Right hindlimb (tissue), 1 donor: ENCODE data around the gene INPP4B.

ENCODE experiments used
- DNase-seq: peaks from one replicate; pipeline ENCODE4 v3.0.0-alpha.2; 2018

Gene INPP4B

DNA sequence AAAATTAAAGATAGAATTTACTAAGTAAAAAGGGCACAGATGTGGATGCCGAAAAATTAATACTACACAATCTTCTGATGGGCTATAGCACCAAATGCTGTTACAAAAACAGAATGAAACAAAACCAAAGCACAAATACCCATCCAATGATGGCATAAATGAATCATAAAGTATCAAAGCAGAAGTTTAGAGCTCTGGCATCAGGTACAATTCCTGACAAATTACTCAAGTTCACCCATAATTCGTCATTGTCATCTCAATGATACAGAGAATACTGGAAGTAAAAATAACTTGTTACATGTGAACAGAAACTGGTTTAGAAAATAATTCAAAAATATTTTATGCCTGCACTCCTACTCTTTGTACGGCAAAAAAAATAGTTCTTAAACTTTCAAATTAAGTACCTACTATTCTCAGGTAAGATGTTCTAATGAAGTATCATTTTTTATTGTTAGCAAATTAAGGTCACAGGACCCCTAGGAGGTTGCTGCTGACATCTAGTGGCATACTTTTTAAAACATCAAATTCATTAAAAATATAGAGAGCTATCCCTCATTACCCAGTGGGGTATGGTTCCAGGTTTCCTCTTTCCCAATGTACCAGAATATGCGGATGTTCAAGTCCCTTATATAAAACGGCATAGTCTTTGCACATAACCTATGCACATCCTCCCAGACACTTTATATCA is 126.1 kb downstream of the INPP4B start:
- no peak for DNase-seq

DNA sequence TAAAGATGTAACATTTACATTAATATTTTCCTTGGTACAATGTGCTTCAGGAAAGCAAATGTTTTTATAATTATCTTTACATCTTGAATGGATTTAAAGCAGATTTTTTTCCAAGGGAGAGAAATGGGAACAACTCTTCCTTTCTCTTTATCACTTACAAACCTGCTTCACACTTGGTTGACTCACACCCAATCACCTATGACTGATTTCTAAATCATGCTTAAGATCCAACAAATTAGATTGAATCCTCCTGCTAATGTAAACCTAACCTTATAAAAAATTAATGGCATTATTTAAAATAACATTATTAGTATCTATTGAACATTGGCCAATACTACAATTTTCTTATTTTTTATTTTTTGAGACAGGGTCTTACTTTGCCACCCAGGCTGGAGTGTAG is 127.1 kb downstream of the INPP4B start:
- no peak for DNase-seq

DNA sequence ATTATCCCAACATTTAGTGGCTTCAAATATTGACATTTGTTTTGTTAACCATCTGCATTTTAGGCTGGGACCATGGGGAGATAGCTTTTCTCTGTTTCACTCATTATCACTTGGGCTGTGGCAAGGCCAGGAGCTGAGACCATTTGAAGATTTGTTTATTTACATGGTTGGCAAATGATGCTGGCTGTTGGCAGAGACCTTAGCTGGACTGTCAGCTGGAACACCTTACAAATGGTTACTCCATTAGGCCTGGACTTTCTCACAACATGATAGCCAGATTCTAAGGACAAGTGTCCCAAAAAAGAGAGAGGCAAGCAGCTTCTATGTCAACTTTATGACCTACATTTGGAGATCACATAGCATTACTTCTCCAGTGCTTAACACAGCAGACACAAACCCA is 130.4 kb downstream of the INPP4B start:
- no peak for DNase-seq

DNA sequence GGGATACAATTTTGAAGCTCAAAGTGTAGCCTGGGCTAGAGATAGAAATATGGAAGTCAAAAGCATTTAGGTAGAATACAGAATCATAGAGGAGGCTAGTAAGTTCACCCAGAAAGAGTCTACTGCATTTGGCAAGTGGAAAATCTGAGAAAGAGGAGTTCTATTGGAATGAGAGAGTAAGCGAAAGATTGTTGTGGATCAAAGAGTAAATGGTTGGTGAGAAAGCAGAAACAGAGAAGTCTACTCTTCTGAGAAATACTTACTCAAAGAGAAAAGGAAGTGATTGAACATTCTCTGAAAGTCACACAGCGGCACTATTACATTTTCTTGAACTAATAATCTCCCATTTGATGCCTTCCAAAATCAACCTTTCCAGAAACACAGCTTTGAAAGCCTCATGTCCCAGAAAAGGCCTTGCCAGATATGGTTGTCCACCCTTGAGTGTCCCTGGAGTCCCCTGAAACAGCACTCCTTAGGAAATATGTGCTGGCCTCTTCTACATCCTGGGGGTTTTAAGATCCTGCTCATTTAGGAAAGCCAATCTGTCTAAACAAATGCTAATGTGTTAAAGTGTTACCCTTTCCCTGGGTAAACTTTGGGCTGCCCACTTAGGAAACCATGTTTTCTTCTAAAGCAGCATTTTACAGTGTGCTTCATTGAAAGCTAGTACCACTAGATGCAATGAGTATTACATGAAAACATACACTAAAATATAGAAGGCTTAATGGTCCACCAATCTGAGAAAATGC is 132.6 kb downstream of the INPP4B start:
- no peak for DNase-seq

DNA sequence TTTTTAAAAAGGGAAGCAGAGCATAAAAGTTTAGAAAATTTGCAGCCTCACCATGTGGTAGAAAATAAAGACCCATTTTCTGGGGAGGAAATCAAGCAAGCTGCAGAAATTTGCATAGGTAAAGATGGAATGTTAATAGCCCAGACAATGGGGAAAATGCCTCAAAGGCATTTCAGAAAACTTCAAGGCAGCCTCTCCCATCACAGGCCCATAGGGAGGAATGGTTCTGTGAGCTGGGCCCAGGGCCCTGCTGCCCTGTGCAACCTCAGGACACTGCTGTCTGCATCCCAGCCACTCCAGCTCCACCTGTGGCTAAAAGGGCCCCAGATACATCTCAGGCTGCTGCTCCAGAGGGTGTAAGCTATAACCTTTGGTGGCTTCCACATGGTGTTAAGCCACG is 137.9 kb downstream of the INPP4B start:
- no peak for DNase-seq

DNA sequence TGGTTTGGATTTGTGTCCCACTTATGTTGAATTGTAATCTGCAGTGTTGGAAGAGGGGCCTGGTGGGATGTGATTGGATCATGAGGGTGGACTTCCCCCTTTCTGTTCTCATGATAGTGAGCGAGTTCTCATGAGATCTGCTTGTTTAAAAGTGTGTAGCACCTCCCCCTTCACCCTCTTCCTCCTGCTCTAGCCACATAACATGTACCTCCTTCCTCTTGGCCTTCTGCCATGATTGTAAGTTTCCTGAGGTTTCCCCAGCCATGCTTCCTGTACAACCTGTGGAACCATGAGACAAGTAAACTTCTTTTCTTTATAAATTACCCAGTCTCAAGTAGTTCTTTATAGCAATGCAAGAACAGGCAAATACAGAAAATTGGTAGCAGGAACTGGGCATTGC is 138.7 kb downstream of the INPP4B start:
- DNase-seq, result no peak

DNA sequence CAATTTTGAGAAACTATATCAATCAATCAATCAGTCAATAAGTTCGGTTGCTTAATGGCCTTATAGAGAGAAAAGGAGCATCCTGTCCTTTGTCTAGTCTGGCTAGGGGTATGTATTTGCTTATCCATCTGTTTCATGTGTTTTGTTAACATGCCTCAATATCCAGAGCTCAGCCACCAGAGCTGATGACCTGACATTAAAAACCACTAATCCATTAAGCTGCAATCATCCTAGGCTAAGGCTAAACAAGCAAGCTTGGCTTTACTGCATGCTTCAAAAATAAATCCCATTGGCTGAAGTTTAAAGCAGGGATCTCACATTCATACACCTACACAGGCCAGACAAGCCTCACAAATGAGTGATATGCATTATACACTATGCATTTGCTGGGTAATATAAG is 139.7 kb downstream of the INPP4B start:
- no peak for DNase-seq

DNA sequence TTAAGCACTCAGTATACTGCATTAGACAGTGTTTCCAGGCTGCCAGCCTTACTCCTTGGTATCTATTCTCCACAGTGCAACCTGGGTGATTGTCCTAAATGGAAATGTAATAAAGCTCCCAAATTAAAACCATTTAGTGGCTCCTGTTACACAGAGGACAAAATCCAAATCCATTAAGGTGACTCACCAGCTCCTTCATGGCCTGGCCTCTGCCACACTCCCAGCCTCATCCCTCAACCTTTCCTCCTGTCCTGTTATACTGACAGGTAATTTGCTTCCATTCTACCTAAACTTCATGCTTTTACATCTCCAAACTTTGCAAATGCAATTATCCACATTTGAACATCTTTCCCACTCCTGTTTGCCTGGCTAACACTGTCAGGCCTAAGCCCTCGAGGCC is 140.3 kb downstream of the INPP4B start:
- DNase-seq, result no peak

DNA sequence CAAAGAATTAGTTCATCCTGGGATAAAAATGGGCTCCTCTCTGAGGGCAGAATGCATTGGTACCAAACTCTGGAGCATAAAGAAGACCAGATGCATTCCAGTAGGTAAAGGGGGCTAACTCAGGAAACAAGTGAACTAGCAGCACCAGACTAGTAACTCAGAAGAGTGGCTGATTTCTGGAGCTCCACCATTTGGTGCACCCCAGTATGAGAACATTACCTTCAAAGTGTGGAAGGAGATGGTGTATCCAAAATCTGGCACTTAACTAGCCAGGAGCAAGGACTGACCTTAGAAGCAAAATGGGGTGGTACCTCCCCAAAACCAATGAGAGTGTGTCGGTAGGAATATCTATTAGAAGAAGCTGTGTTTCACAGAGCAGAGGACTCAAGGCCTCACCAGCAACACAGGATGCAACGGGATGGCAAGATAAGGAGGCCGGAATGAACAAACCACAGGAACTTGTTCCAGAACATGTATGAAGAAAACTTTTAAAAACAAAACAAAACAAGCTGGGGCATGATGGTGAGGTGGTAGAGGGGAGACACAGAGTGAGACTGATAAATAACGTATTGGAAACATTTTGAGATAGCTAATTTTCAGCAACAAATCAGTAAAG is 142.3 kb downstream of the INPP4B start:
- no peak for DNase-seq

DNA sequence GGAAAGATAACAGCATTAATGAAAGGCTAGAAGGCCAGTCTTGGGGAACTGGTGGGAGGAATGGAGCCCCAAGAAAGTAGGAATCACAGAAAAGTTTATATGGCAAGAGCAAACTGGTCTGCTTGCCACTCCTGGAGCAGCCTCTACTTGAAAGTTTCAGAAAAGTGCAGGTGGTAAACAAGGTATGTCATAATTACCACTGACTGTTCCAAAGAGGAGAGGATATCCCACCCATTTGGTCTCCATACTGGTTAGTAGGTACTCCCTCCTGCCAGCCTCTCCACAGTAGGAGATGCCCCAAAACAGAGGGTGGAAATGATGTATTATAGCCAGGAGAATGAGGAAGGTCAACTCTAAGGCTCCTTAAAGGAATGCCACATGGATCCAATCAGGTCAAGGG is 145.1 kb downstream of the INPP4B start:
- no peak for DNase-seq

DNA sequence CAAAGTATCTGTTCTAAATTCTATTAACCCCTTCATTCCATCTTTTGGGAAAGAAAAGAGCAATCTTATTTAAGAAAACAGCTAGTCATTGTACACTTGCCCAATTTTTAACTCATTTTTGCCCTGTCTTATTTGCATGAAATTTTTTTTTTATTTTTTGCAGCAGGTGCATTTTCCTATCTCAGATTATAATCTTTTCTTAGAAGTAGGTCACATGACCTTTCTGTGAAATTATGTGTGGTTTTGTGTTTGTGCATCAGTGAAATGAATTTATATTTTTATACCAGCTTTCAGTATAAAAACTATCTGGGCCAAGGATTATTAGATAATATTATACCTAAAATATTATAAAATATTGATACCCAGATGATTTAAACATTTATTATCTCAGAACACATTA is 145.6 kb downstream of the INPP4B start:
- no peak for DNase-seq

DNA sequence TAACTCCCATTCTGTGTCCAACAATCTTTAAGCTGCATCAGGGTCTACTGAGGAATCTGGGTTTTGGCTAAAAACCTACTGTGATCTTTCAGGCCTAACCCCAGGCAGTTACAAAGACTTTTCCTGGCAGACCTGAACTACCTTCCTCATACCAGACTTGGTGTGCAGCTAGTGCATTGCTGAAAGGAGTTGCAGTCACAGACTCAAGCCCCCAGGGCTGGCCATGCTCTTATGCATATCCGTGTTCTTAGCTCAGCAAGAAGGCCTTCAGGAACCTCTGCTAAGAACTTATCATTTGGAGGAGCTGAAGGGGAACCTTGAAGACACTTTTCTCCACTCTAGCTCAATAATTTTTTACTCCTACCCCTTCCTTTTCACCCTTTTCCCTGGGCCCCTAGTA is 147.5 kb downstream of the INPP4B start:
- no peak for DNase-seq

DNA sequence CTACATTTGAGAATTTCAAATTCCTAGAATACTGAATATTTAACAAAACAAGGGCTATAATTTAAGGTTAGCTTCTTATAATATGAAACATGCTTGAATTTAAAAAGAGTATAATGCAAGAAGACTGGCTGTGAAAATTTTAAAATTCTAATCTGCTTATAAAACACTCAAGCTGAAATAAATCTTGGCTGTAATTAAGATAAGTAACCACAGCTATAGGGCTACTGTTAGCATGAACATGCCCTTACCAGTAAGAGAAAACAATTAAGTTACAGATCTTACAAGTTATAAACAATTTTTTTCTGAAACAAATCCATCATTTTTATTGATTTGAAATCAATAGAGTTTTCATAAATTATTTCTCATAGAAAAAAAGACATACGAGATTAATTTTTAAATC is 148.2 kb downstream of the INPP4B start:
- DNase-seq, result no peak

DNA sequence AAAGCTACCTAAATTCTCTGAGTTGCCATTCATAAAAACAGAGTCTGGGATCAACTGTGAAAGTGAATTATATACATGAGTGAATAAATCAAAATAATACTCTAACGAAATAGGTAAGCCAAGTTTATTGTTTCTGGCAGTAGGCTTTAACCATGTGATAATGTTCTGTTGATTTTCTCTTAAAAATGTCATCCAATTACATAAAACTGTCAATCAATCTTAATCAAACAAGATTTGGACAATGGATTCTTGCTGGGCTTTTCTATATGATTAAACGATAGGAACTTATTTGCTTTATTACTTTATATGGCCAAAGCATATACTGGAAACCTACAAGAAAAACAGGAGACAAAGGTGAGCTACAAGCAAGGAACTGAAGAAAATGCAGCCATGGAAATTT is 148.8 kb downstream of the INPP4B start:
- no peak for DNase-seq

DNA sequence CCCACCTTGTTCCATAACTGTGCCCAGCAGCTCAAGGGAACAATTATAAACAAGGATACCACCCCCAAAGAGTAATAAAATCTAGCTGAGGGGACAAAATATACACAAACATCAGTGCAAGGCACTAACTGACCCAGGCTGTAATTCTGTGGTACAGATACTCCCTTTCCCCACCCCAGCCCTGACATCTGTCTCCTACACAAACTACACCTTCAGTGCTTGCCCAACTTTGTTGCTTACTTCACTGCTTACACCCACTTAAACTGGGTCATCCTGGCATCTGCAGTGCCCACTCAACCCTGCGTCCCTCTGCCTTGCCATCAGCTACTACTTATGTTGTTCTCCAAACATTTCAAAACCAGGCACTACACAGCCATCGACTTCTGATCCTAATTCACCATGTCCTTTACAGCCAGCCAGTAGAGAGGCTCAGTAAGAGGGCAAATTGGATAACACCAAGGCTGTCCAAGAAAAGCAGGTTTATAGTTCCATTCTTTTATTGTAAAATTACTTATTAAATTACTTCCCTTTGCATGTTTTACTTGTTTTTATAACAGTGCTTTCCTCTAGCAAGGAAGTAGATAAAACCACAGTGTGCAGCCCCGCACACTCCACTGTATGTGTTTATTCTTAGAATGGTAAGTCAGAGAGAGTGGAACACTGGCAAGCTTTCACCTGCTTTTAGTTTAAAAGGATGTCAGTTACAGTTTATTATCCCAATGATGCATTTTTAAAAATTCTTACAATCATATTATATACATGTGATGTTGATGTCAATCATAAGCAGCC is 149.6 kb downstream of the INPP4B start:
- DNase-seq, result no peak

DNA sequence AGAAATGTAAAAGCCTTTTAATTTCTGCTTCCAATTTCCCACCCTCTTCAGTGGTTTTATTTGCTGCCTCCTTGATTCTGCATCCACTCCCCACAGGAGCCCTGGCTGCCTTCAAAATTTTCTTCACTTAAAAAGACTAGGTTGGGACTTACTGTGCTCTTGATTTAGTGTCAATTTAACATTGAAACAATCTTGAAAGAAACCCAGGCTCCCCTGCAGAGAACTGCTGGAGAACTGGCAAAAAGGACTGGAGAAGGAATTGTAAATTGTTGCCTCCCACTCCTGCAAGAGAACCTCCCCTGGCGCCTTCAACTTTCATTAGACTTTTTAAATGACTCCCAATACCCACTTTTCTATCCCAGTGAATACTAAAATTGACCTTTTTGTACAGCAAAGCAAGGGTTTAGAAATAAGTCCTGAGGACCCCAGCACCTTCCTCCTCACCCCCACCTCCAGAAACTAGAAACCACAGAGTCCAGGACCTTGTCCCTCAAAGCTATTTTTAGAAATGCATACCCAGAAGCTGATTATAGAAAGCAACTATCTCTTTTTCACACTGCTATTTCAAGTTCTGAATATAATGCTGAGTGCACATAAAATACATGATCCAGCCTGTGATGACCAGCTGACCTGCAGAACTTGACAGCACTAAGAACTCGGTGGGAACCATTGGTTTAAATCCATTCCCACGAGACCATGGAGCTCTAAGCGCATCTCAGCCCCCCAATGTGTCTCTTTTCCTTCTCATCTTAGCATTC is 155.5 kb downstream of the INPP4B start:
- no peak for DNase-seq

DNA sequence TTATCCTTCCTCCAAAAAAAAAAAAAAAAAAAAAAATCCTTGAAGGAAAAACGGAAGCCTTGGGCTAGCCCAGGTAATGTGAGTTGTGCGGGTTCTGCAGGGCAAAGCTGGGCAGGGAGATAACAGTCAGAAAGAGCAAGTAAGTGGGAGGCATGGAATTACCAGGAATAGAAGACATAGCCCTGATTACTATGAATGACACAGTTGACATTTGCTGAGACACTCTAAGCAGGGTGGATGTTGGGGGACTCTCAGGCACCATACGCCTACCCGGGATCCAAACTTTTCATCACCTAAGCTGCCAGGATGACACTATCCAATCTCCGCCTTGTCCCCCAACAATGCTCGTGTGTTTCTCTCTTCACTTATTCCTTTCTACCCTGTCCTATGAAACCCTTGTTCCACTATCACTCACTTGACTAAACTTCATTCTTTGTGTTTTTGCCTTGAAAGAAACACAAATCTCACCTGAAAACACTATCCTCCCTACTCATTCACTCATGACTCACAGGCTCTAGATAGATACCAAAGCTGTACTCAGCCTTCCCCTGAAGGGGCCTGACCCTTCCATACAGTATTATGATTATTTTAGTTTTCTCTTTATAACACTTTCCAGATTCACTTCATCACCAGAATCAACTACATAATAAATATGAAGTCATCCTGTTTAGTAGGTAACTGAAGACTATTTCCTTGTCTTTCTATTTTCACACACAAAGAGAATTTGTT is 158.4 kb downstream of the INPP4B start:
- no peak for DNase-seq

DNA sequence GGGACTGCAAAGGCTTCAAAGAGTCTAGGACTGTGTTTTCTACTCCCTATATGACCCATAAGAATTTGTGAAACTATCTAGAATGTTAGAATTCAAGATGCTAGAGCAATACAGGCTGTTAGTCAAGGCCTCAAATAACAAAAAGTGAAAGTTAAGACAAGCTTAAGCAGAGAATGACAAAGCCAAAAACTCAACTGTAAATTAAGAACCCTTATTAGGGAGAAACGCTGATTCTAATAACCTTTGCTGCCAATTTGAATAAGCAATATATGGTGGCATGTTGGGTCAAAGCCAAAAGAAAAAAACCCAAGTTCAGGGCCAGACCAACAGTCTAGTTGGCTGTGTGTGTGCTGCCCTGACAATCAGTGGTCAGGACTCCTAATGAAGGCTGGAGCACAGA is 160.0 kb downstream of the INPP4B start:
- DNase-seq, result no peak

DNA sequence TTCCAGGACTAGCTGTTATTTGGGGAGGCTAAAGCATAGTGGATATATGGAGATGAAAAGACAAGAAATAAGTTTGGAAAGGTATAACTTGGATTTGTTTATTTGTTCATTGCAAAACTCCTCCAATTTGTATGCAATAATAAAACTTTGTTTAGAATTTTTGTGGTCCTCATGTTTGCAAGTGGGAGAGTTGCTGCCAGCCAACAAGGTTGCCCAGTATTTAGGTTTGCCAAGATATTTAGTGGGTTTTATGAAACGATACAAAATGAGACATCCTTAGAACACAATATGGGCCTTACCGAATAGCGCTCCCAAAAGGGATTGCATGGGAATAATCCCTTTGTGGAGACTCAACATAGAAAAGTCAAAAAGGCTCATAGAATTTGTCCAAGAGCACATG is 162.1 kb downstream of the INPP4B start:
- DNase-seq, result no peak

DNA sequence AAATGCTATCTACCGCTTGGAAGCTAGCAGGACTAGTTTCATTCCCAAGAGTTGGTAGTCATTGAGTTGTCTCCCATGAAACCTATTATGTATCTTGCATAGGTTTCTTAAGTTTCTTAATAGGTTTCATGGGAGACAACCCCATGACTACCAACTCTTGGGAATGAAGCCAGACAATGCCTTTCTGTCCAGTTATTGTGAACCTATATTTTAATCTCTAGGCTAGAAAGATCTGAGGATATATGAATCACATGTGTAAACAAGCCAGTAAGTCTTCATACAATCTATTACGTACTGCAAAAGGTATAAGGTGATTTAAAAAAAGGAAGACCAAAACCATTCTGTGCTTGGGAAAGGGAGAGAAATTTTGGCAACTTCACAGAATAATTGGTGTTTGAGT is 162.6 kb downstream of the INPP4B start:
- DNase-seq, result no peak

DNA sequence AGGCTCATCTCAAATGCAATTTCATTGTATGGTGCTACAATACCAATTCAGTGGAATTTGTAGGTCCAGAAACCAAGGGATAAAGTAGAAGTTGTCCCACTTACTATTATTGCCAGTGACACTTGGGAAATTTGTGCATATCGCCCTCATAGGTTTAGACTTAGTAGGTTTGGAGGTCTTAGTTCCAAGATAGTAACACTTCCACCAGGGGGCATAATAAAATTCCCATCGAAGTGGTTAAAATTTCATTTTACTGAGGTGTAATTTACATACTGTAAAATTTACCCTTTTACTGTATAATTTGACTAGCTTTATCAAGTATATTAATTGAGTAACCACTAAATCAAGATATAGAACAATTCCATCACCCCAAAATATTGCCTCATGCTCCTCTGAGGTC is 174.6 kb downstream of the INPP4B start:
- DNase-seq, result no peak

DNA sequence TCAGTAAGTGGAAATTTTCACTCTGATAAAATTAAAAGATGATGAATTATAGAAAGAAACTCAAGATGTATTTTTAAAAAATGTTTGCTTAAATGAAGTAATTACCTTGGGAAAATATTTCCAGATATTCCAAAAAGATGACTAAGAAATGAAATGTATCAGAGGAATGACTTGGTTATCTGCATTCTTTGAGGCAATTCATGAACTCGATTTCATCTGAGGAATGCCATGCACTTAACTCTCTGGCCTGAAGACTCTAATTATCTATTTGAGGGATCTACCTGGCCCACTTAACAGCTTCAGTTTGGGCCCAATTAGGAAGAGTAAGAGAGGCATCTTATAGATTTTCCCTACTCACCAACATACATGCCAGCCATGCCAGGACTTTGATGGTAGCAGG is 182.3 kb downstream of the INPP4B start:
- no peak for DNase-seq
